ENCODE data around the gene DDI2.
A peak's percentile ranks its signal among the peaks of the same experiment; 100 is the strongest.

The DDI2 gene

DNA sequence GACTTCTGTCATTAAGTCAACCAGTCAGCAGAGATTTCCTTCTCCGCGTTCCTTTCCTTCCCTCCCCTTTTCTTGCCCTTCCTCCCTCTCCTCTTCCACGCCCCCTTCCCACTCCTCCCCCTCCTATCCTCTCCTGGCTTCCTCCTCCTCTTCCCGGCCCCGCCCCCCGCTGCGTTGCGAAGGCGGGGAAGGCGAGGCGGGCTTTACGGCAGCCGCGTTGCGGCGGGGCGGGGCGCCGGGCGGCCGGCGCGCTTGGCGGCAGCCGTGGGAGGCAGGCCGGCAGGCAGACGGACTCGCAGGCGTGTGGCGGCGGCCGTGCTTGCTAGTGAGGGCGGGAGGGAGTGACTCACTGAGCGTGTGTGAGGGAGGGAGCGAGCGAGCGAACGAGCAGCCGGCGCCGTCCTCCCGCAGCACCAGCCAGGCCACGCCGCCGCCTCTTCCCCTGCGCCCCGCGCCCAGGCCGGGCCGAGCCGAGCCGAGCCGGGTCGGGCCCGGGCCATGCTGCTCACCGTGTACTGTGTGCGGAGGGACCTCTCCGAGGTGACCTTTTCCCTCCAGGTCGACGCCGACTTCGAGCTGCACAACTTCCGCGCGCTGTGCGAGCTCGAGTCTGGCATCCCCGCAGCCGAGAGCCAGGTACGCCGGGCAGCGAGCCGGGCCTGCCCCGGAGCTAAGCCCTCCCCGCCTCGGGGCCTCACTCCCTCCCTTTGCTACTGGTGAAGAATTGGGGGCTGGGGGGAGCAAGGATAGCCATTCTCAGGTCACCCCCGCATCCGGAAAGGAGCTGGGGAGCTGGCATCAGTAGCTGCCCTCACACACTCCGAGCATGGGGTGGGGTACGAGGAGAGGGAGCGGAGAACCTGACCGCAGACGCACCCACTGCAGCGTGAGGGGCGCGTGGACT is at the start of gene DDI2:
TSS of gene DDI2 (plus strand) at position 286 of the 904 bp plus-strand sequence. CDS start at position 499, 213 bp downstream.
- Histone ChIP-seq H3K4me3 (peak within 1 kb of the TSS; percentile 91), H3K27ac (peak within 1 kb of the TSS; percentile 94 to 95)
- TF ChIP-seq, protein P1, sequence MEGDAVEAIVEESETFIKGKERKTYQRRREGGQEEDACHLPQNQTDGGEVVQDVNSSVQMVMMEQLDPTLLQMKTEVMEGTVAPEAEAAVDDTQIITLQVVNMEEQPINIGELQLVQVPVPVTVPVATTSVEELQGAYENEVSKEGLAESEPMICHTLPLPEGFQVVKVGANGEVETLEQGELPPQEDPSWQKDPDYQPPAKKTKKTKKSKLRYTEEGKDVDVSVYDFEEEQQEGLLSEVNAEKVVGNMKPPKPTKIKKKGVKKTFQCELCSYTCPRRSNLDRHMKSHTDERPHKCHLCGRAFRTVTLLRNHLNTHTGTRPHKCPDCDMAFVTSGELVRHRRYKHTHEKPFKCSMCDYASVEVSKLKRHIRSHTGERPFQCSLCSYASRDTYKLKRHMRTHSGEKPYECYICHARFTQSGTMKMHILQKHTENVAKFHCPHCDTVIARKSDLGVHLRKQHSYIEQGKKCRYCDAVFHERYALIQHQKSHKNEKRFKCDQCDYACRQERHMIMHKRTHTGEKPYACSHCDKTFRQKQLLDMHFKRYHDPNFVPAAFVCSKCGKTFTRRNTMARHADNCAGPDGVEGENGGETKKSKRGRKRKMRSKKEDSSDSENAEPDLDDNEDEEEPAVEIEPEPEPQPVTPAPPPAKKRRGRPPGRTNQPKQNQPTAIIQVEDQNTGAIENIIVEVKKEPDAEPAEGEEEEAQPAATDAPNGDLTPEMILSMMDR (IDR thresholded peaks at IDR 0.05), result no peak
- DNase-seq (ENCODE audit: low spot score), result peak; percentile 99

DNA sequence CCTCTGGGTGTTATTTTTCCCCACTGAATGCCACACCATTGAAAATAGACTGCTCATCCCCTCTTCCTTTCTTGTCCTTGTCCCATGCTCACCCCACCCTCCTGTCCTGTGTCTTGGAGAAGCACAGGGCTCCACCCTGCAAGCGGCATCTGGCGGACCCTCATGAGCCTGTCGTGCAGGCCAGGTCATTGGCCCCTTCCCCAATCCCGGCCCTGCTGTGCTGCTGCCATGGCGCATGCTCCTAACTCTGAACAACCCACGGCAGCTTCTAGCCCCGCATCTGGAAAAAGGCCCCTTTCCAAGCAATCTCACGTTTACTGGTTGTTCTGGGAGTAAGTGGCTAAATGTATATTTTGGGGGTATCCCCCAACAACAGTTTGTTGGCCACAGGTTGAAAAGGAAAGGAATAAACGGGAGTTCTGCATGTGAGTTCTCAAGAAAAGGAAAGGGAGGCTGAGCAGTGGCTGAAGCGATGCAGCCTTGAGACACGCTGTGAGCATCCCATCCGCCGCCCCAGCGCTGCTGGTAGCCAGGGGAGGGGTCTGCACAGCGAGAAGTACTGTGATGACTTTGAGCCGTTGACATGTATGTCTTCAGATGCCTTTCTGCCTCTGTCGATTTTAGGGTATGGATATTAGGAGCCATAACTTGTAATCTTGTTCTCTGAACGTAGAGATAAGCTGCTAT is 48.7 kb upstream of the DDI2 start:
- Histone ChIP-seq H3K4me3 (no peak overlapping the region), H3K27ac (no peak overlapping the region)
- no peak for DNase-seq (ENCODE audit: low spot score)
- TF ChIP-seq, protein P1 (IDR thresholded peaks at IDR 0.05), result no peak

GRCh38 chr1:15570861-15571260 is 46.4 kb upstream of the DDI2 start:
- no peak for DNase-seq (ENCODE audit: low spot score)
- no peak overlapping the region for H3K4me3 ChIP-seq
- no peak overlapping the region for H3K27ac ChIP-seq
- TF ChIP-seq, protein P1 (IDR thresholded peaks at IDR 0.05), result no peak

DNA sequence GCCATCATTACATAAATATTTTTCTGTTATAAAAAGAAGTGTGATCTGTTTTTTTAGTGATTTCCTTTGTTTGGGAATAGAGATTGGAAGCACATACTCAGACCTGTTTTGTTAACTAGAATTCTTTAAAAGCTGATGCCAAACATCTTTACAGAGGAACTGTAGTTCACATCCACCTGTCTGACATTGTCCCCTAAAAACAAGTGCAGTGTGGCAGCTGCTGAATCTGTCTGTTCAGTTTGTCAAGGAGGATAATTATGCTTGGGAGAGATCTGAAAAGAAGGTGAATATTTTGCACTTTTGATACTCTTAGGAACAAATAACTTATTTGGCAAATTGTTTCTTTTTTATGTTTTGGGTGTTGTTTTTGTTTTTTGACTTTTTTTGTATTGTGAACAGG is 46.0 kb upstream of the DDI2 start:
- TF ChIP-seq, protein P1 (IDR thresholded peaks at IDR 0.05), result no peak
- Histone ChIP-seq H3K4me3 (no peak overlapping the region), H3K27ac (no peak overlapping the region)
- DNase-seq (ENCODE audit: low spot score), result no peak

- DNase-seq (ENCODE audit: low spot score), result no peak
- TF ChIP-seq, protein P1 (IDR thresholded peaks at IDR 0.05), result no peak
- no peak overlapping the region for H3K4me3 ChIP-seq
- H3K27ac ChIP-seq, result no peak overlapping the region
Observed at GRCh38 chr1:15573477-15573876, 43.8 kb upstream of the DDI2 start.

- DNase-seq (ENCODE audit: low spot score), result no peak
- TF ChIP-seq, protein P1 (IDR thresholded peaks at IDR 0.05), result no peak
- Histone ChIP-seq H3K27ac (no peak overlapping the region), H3K4me3 (no peak overlapping the region)
Observed at GRCh38 chr1:15574741-15575140, 42.5 kb upstream of the DDI2 start.

All from coronary artery (tissue), 2 donors.